Right hindlimb (tissue), 1 donor: ENCODE results near the gene LINC00237.

Experiments
- DNase-seq: peaks from one replicate; pipeline ENCODE4 v3.0.0-alpha.2; 2018

LINC00237 gene

DNA sequence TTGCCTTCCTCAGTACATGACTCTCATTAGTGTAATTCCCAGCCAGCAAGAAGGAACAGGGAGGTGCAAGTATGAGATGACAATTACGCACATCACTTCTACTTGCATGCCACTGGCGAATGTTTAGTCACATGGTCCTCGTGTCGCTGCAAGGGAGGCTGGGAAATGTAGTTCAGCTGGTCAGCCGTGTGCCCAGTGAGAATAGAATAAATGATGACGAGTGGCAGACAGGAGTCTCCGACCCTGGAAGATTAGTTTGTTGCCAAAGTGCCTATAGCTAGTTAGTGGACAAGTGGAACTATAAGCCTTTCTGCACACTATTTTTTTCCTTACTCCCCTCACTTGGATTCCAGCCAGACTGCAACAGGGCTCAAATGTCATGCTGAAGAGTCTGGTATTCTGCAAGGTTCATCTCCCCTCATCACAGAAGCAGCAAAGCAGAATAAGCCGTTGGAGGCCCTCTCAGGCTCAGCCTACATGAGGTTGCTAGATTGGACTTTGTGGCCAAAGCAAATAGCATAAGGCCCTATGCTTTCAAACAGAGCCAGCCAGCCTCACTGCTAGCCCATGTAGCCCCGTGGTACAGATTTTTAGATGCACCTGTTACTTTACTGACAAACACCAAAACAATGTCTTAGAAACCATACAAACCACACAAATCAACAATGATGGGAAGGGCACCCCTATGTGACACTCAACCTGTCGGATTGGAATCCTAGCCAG is 9.7 kb downstream of the LINC00237 start:
- DNase-seq = no peak

DNA sequence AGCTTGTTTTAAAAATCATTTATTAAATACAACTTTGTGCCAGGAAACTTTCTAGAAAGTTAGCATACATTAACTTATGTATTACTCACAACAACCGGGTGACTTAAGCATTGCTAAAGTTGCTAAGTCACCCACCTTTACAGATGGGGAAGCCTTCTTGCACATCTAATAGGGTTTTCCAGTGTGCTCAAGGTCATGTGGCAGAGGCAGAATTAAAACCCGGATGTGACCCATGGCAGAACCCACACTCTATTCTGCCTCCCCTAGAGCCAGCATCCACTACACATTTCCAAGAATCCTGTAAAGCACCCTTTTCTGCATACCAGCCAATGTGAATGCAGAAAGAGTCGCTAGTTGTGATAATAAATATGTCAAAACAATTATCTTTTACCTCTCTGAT is 13.4 kb downstream of the LINC00237 start:
- no peak for DNase-seq

DNA sequence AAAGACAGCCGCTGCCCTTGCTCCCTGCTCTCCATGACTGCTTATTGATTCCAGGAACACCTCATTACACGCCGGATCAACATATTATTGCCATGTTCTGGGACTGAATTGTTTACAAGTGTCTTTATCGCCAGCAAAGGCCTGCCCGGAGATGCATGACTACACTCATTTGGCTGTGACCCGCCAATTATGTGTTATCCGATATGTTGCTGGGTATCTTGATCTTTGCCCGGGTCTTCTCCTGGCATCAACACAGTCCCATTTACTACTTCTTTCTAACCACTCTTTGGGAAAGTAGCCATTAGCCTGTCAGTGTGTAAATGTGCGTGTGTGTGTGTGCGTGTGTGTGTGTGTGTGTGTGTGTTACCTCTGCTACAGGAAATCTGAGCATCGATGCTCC is 15.4 kb downstream of the LINC00237 start:
- no peak for DNase-seq

DNA sequence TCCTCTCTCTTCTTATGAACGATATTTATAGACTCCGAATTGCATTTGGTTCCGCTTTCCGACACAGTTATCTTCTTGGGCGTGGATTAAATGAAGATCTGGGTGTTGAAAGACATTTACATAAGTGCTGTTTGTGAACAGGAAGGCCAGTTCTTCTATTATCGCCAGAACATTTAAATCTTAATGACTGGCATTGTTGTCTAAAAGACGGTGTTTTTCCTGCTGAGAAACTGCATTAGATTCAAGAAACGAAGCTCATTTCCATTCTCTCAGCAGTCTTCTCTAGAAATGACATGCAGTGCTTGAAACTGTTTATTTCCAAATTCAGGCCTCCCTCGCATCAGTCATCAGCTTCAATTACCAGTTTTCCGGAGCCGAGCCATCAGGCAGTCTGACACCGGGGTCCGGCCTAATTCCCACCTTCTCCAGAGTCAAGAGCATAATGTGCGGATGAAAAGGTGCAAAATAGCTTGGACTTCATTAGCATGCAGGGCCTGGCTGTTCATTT is 16.0 kb downstream of the LINC00237 start:
- no peak for DNase-seq

DNA sequence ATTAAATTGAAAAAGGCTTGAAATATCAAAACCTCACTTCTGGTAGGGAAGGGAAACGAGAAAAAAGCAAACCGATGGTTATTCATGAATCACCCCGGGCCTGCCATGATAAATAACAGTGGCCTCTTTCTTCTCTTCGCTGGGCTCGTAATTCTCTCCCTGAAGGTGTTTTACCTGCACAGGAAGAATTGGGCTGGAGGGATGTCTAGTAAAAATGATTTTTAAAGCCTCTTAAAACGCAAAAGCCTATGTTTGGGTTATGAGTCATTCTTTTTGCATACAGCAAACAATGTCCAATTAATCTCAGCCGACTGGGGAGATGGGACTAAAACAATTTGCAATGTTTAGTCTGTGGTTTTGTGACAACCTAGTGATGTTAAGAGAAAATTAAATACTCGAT is 16.8 kb downstream of the LINC00237 start:
- no peak for DNase-seq

DNA sequence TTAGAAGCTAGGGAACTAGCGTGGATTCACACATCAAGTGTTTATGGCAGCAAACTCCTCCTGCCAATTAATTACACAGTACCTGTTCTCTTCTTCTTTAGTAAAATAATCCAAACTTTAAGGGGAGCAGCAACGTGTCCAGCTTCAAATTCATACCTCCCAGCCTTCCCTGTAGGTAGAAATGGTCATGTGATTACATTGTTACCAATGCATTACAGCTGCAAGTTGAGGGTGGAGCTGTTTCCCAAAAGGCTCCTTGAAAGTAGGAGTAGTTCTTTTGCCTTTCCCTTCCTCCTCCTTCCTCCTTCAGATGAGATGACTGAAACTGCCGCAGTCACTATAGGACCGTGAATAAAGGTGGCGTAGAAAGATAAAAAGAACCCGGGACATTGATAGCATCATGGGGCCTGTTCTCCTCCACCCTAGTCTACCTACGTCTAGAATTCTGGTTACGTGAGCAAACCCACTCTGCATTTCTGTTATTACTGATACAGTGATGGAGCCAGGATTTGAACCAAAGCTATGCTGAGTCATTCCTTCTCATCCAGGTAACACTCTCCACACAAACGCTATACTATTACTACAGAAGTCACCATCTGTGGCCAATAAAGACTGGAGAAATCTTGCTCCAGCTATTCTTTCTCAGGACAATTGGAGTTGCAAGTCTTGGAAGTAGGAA is 18.2 kb downstream of the LINC00237 start:
- DNase-seq = no peak

DNA sequence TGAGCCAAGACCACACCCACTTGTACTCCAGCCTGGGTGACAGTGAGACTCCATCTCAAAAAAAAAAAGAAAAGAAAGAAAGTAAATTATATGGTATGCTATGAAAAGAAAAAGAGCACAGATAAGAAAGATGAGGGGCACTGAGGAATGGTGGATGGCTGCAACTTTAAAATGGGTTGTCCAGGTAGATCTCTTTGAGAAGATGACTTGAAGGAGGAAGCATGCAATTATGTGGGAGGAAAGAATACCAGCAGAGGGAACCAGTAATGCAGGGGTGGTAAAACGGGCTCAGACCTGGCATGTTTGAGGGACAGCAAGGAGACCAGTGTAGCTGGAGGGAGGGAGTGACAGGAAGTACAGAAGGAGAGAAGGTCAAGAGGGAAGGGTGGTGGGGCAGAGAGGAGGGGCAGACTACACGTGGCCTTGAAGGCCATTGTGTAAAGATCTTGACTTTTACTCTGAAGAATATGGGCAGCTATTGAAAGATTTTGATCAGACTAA is 22.3 kb downstream of the LINC00237 start:
- DNase-seq = no peak

DNA sequence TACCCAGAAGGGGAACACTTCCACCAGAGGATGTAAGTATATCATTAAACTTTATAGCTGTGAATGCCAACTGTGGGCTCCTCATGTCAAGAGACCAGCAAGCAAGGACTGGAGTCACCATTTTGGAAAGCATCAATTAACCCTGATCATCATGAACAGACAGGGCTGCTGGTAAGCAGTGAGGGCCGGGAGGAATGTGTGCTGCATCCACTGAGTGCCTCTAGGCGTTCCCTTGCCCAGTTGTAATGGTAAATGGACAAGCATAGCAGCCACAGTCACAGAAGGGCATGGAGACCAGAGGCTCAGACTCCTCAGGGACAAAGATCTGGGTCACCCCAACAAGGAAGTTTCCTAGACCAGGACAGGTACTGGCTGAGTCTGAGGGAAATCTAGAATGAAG is 23.6 kb downstream of the LINC00237 start:
- DNase-seq = no peak

DNA sequence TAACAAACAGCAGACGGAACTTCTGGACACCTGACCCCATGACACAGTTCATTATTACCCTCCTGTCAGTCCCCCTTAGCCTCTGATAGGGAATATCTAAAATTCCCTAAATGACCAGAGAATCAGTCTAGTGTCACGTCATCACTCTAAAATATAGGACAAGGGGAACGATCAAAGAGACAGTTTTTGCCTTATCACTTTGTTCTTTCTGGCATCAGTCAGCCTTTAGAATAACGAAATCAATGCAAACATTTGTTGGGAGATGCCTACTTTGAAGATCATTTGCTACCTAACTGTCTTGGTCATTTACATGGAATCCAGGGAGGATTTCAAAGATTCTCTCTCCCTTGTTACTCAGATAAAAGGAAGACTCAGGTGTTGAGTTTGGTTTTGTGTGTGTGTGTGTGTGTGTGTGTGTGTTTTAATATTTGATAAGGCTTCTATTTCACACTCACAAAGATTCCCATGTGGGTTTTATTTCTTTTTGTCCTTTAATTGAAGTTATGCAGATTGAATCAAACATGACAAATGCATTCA is 28.3 kb downstream of the LINC00237 start:
- no peak for DNase-seq

DNA sequence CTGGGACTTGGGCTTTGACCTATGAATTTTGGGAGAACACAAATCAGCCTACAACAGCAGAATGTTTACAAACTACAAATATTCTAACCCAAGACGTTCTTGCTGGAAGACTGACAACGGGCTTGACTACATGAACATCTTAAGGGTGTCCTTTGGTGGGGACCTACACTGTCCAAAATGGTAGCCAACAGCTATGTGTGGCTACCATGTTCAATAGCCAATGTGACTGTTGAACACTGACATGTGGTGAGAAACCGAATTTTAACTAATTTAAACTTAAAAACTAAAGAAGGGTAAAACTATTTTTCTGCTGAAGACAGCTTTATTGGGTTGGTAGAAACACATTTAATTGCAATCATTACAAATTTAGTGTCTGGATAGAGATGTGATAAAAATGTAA is 30.1 kb downstream of the LINC00237 start:
- DNase-seq = no peak

DNA sequence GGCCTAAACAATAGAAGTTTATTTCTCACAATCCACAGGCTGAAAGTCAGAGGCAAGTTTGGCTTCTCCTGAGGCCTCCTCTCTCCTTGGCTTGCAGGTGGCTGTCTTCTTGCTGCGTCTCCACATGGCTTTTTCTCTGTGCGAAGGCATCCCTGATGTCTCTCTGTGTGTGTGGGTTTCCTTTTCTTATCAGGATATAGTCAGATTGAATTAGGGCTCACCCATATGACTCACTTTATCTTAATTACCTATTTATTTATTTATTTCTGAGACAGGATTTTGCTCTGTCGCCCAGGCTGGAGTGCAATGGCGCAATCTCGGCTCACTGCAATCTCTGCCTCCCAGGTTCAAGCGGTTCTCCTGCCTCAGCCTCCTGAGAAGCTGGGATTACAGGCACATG is 30.7 kb downstream of the LINC00237 start:
- no peak for DNase-seq

DNA sequence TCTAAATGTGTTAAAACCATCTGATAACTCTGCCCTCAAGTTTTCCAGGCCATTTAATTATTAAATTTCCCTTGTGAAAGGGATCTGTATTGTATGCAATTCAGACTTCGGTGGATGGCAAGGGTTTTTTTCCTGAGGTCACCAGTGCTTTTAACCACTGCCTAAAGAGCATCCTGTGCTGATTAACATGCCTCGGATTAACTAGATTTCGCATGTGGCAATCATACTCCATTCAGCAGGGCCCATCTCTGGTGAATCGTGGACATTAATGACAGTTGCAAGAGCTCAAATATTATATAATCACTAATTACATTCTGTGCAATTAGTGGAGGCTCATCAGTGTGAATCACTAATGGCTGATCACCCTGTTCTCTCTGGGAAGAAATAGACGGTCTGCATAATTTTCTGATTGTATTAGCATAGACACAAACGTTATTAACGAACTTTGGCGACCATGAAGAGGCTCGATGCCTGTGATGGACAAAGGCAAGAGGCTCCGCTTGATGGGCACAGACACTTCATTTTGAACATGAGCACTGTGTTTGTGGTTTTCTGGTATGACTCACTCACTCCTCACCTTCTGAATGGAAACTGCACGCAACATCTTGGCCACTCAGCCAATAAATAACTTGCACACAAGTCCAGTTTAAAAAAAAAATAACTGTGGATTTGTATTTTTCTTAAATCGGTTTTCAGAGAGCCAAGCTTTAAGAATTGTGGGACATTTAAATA is 31.4 kb downstream of the LINC00237 start:
- DNase-seq = no peak

DNA sequence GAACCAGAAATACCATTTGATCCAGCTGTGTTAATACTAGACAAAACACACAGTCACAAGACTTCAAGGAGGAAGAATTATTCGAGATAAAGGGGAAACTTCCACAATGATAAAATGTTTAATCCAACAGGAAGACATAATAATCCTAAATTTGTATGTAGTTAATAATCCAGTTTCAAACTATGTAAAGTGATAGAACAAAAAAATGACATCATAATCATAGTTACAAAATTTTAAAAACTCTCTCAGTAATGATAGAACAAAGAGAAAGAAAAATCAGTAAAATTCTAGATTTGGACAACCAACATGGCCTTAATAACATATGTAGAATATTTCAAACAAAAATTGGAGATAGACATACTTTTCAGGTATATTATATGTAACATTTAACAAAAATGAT is 38.9 kb downstream of the LINC00237 start:
- DNase-seq = no peak

DNA sequence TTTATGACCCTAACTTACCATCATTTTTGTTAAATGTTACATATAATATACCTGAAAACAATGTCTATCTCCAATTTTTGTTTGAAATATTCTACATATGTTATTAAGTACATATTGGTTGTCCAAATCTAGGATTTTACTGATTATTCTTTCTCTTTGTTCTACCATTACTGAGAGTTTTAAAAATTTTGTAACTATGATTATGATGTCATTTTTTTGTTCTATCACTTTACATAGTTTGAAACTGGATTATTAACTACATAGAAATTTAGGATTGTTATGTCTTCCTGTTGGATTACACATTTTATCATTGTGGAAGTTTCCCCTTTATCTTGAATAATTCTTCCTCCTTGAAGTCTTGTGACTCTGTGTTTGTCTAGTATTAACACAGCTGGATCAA is 41.2 kb downstream of the LINC00237 start:
- no peak for DNase-seq

DNA sequence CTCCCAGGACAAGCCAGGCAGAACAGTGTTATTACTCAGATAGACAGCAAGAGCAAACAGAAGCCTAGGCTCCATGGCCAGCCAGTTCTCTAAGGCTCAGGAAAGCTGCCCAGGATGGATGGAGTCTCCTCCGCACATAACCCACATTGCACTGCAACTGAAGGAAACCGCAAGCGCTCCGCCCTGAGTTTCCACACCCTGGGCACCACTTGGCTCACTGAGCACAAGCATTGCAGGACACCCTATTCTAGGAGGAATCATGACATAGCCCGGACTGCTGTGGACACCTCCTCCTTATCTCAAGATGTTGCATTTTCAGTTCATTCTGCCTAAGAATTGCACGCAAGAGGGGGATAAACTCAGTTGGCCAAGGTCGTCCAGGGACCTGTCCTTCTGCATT is 42.9 kb downstream of the LINC00237 start:
- DNase-seq = no peak

DNA sequence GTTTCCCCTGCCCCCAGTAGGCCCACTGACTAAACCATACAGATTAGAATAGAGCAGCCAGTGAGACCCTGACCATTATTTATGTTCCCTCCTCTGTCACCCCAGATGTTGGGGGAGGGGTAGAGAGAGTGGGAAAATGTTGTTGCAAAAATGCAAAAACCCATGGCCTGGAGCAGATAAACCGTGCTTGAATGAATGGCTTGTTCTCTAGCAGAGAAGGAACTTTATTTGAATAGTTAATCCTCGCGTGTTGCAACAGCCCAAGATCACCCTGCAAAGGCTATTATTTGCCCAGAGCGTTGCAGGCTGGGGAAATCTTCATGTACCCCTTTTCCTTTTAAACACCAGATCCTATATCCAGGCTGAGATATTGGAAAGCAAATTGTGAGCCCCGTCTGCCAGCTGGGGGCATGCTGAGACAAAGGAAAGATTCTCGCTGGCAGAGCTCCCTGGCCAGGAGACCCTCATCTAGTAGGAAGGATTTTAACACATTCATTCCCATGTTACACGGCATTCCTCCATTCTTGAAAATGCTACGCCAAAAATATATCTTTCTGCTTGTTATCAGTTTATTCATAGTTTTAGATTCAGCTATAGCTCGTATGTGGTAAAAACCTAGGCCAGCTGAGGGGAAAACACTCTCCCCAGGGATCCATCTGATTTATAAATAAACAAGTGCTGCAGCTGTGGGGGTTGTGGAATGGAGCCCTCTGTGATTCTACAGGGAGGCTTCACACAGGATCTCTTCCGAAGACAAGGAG is 53.0 kb downstream of the LINC00237 start:
- DNase-seq = no peak

DNA sequence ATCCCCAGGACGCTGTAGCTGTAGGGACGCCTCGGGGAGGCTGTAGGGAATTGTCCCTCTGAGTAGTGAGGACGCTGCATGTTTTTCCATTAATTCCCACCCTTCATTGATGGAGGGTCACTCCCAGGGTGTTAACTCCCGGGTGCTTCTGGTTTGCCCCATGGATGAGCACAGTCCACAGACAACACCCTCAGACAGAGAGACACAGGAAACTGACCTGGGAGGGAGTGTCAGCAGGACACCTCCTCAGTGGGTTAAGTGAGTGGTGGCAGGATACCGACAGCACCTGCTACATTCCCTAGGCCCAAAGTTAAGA is 53.5 kb downstream of the LINC00237 start:
- no peak for DNase-seq

DNA sequence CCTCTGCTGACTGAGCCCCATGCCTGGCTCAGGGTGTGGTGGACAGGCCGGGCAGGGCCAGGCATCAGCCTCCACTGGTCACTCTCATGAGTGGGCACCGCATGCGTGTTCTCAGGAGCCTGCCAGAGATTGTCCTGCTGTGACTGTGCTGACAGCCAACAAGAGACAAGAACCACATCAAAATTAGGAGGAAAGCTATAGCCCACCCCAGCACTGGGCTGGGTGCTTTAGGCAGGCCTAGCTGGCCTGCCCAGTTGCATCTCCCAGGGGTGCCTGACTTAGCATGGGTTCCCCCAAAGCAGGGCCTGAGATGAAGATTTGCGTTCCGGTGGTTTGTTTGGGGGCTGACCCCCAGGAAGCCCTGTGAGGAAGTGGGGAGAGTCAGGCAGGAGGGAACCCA is 53.9 kb downstream of the LINC00237 start:
- DNase-seq = no peak

DNA sequence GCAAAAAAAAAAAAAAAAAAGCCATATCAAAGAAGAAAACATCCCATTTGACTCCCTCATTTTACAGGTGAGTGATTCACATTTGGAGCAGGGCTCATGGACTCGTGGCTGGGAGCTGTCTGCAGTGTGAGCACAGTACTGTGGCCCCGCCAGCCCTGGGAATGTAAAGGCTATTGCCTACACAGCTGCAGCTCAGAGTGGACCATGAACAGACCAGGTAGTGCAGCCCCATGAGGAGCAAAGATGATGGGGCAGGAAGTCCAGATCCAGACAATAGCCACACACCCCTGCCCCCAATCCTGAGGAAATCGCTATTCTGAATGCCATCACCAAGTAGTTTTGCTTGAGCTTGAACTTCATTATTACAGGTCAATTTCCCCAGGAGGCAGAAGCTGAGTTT is 55.4 kb downstream of the LINC00237 start:
- DNase-seq = no peak

DNA sequence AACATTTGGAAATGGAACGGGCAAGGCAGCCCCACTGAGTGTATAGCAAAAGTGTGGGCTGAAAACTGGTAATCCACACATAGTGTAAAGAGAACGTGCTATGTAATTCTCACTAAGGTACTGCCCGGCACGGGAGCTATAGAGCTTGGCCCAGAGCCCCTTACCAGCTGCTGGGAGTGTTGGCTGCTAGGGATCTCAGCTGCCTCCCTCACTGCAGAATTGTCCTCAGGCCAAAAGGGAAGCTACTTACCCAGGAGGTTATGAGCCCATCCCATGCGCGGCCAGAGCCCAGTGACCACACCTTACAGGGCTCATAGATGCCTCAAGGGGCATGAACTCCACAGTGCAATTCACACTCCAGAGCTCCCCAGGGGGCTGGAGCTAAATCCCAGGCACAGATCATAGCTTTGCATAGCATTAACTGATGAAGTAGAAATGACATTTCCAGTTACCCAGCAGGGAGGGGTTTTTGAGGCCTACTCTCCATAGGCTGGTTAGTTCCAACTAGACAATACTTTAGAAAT is 56.8 kb downstream of the LINC00237 start:
- peak; percentile 39 for DNase-seq

DNA sequence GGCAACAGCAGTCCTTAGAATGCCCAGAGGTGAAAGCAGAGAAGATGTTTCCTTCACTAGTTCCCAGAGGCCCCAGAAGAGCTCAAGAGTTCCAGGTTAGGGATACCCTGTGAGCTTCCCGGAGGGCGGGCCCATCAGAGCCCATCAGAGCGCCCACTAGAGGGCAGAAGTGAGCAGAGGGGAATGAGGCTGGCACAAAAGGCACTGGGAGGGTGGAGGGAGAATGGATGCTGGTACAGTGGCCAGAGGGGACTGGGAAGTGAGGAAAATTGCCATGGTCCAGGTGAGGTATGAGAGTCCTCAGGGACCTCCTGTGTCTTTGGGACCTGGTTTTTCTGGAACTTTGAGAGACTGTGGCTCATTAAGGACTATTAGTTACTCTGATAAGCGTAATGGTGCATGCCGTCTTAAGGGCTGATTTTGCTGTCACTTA is 57.3 kb downstream of the LINC00237 start:
- DNase-seq = no peak

DNA sequence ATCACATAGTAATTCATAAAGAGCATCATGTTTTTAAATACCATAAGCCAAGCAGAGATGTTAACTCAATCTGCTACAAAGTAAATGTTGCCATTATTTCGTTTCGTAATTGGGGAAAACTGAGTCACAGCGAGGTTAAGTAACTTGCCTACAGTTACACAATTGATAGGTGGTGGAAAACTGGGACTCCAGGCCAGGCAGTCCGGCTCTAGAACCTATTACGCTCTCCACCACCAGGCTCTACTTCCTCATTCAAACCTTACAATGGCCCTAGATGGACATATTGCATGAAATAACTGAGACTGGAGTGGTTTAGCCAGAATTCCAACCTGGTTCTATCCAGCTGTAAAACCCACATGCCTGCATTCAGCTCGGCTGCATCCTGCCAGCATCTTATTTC is 58.2 kb downstream of the LINC00237 start:
- no peak for DNase-seq
